GM19324 (cell line): ENCODE measurements around the gene DENND1B.

Experiments used
- ATAC-seq: cut with Tn5 transposase; IDR thresholded peaks from one replicate; pipeline ENCODE4 v1.9.1; 2021; ENCODE audit warnings: mild to moderate bottlenecking, moderate library complexity; ENCODE audit not compliant: unreplicated experiment, low FRiP score

DENND1B gene

GRCh38 chr1:197690074-197690473 lies 85.2 kb downstream of the DENND1B start:
- no peak for ATAC-seq

- no peak for ATAC-seq
These were observed 87.0 kb downstream of the DENND1B start for GRCh38 chr1:197688233-197688632.

GRCh38 chr1:197686702-197687355 lies 88.5 kb downstream of the DENND1B start:
- no peak for ATAC-seq

- ATAC-seq = no peak
These were observed 89.0 kb downstream of the DENND1B start for GRCh38 chr1:197686231-197686630.

GRCh38 chr1:197685785-197686184 lies 89.5 kb downstream of the DENND1B start:
- ATAC-seq = no peak

- no peak for ATAC-seq
These were observed 91.3 kb downstream of the DENND1B start for GRCh38 chr1:197683895-197684553.

- no peak for ATAC-seq
These were observed 92.0 kb downstream of the DENND1B start for GRCh38 chr1:197683280-197683679.

- ATAC-seq = no peak
These were observed 95.0 kb downstream of the DENND1B start for GRCh38 chr1:197680311-197680710.

GRCh38 chr1:197677752-197678295 lies 97.5 kb downstream of the DENND1B start:
- no peak for ATAC-seq

- no peak for ATAC-seq
These were observed 98.0 kb downstream of the DENND1B start for GRCh38 chr1:197677313-197677712.

- ATAC-seq = no peak
These were observed 99.6 kb downstream of the DENND1B start for GRCh38 chr1:197675583-197676208.

GRCh38 chr1:197674286-197674685 lies 101.0 kb downstream of the DENND1B start:
- no peak for ATAC-seq

GRCh38 chr1:197673292-197673691 lies 102.0 kb downstream of the DENND1B start:
- ATAC-seq = no peak

GRCh38 chr1:197672347-197672746 lies 102.9 kb downstream of the DENND1B start:
- ATAC-seq = no peak

- ATAC-seq = no peak
These were observed 103.4 kb downstream of the DENND1B start for GRCh38 chr1:197671920-197672319.

GRCh38 chr1:197671140-197671539 lies 104.1 kb downstream of the DENND1B start:
- no peak for ATAC-seq

GRCh38 chr1:197666769-197667285 lies 108.5 kb downstream of the DENND1B start:
- ATAC-seq = no peak

- no peak for ATAC-seq
These were observed 110.9 kb downstream of the DENND1B start for GRCh38 chr1:197664391-197664790.

GRCh38 chr1:197663162-197663953 lies 111.9 kb downstream of the DENND1B start:
- no peak for ATAC-seq

- no peak for ATAC-seq
These were observed 114.9 kb downstream of the DENND1B start for GRCh38 chr1:197660389-197660788.

- no peak for ATAC-seq
These were observed 116.1 kb downstream of the DENND1B start for GRCh38 chr1:197659171-197659570.
